Cardiac muscle cell (in vitro differentiated cells and primary cell): ENCODE results near the gene DZIP3. TPM values are rescaled to one million over a fixed set of nuclear protein-coding genes. Genes with fewer than 3 reads are reported as not detected.
"Not testable (repeated sequence)": the region's sequence is repeated elsewhere in the genome, so short reads cannot be mapped to it uniquely, and the experiment has no call there.

Experiments used
- DNase-seq, 2 donors: peaks; one replicate each; pipeline versions ENCODE4 v3.0.0 to v3.0.0-alpha.2; 2010 to 2017; ENCODE audit warnings: low read depth in 1 of 2, low spot score in 1 of 2
- H3K27ac ChIP-seq: fragments of 200-600 bp; sonication (generic); 2 replicates; pipeline ENCODE4 v1.5.1; 2016
- H3K27me3 ChIP-seq: fragments of 200-600 bp; sonication (generic); 2 replicates; pipeline ENCODE4 v1.6.0; 2016; ENCODE audit warnings: control low read depth
- H3K36me3 ChIP-seq: fragments of 200-600 bp; sonication (generic); 2 replicates; pipeline ENCODE4 v1.5.1; 2016; ENCODE audit warnings: control low read depth
- H3K4me1 ChIP-seq: fragments of 200-600 bp; sonication (generic); 2 replicates; pipeline ENCODE4 v1.8.1; 2017; ENCODE audit warnings: low read depth, mild to moderate bottlenecking, mixed run types
- H3K4me3 ChIP-seq: fragments of 200-600 bp; sonication (generic); 2 replicates; pipeline ENCODE4 v1.5.1; 2016; ENCODE audit warnings: mild to moderate bottlenecking
- H3K9me3 ChIP-seq: fragments of 200-600 bp; sonication (generic); 2 replicates; pipeline ENCODE4 v1.5.1; 2017; ENCODE audit warnings: low read depth, mild to moderate bottlenecking, control low read depth
- polyA plus RNA-seq: library from polyadenylated mRNA; unstranded; fragments of >200 nt; fragmentation: Nextera tagmentation; extraction: Ambion mirVana; gene quantifications from 2 replicates; pipeline ENCODE4 v1.2.1, GENCODE V29; 2016
- total RNA-seq: library from RNA; depleted of rRNA; stranded (reverse); fragments of >200 nt; gene quantifications from 2 replicates; pipeline ENCODE4 v1.2.3, GENCODE V29; 2016
- TF ChIP-seq, protein P1 (sequence below): IDR thresholded peaks from 2 replicates; pipeline ENCODE4 v1.5.1; 2012; ENCODE audit warnings: low read depth, mild to moderate bottlenecking, low read length

DZIP3 gene
- total and polyA plus RNA-seq, 2 experiments from 2014 or later: 27.6 to 31.2 TPM

DNA sequence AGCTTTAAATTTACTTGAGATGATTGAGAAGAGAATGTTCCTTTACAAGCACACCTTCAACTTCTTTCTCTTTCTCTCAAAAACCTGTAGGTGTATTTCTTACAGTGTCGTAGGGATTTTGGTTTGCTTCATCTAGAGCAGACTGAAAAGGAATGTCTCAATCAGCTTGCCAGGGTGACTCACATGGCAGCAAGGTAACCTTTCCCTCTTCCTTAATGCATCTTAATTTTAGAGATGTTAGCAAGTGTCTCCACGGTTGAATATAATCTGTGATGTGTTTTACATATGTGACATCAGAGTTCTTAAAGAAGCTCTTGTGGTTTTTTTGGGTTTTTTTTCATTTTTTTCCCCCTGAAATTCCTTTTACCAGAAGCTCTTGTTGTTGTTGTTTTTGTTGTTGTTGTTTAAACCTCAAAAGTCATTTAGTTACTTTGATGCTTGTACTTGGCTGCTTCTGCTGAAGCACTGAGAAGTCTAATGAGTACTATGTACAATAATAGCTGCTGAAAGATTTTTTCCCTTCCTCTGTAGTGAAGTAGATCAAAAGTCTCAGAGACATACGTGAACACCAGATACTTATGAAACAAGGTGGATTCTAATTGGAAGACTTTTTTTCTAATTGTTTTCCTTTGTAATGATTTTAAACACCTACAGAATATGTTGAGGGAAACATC lies 84.6 kb downstream of the DZIP3 start:
- Histone ChIP-seq H3K36me3 (peaks cover 51% of the 10 kb centered on the region), H3K4me1 (no peaks in the 10 kb centered on the region), H3K4me3 (no peak overlapping the region), H3K27ac (no peak overlapping the region), H3K9me3 (no peaks in the 10 kb centered on the region), H3K27me3 (no peaks in the 10 kb centered on the region)
- TF ChIP-seq, protein P1, sequence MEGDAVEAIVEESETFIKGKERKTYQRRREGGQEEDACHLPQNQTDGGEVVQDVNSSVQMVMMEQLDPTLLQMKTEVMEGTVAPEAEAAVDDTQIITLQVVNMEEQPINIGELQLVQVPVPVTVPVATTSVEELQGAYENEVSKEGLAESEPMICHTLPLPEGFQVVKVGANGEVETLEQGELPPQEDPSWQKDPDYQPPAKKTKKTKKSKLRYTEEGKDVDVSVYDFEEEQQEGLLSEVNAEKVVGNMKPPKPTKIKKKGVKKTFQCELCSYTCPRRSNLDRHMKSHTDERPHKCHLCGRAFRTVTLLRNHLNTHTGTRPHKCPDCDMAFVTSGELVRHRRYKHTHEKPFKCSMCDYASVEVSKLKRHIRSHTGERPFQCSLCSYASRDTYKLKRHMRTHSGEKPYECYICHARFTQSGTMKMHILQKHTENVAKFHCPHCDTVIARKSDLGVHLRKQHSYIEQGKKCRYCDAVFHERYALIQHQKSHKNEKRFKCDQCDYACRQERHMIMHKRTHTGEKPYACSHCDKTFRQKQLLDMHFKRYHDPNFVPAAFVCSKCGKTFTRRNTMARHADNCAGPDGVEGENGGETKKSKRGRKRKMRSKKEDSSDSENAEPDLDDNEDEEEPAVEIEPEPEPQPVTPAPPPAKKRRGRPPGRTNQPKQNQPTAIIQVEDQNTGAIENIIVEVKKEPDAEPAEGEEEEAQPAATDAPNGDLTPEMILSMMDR: no peak
- DNase-seq: no peak

DNA sequence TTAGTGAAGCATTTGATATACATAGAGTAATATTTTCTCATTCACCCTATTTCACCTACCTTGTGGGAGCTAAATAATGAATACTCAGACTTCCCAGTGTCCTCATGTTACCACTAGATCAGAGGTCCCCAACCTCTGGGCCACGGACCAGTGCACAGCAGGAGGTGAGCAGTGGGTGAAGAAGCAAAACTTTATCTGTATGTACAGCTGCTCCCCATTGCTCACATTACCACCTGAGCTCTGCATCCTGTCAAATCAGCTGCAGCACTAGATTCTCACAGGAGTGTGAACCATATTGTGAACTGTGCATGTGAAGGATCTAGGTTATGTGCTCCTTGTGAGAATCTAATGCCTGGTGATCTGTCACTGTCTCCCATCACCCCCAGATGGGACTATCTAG lies 88.3 kb downstream of the DZIP3 start:
- no peak for DNase-seq
- Histone ChIP-seq H3K36me3 (peaks cover 28% of the 10 kb centered on the region), H3K27me3 (no peaks in the 10 kb centered on the region), H3K27ac (no peak overlapping the region), H3K9me3 (no peaks in the 10 kb centered on the region), H3K4me3 (no peak overlapping the region), H3K4me1 (no peaks in the 10 kb centered on the region)
- TF ChIP-seq, protein P1: no peak

DNA sequence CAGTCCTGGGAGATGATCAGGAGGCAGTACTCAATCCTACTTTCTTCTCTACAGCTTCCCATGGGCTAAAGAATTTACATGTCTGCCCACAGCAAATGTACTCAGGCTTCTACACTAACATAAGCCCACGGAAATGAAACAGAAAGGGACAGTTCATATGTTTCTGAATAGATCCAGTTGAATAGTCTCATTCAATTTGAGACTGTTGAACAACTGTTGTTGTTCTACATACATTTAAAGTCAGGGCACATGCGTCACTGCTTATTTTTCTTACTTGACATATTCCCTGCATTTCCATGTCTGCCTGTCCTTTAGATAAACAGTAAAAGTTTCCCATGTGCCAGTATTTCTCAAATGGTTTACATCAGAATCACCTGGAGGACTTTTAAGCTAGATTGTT lies 102.8 kb downstream of the DZIP3 start:
- H3K9me3 ChIP-seq, DNase-seq, H3K4me1 ChIP-seq, H3K27ac ChIP-seq, H3K27me3 ChIP-seq, H3K4me3 ChIP-seq: not testable (repeated sequence)
- H3K36me3 ChIP-seq: peaks cover 46% of the 10 kb centered on the region

DNA sequence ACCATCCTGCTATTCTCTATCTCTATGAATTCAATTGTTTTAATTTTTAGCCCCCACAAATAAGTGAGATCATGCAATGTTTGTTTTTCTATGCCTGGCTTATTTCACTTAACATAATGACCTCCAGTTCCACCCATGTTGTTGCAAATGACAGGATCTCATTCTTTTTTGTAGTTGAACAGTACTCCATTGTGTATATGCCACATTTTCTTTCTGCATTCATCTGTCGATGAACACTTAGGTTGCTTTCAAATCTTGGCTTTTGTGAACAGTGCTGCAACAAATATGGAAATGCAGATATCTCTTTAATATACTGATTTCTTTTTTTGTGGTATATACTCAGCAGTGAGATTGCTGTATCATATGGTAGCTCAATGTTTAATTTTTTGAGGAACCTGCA lies 108.9 kb downstream of the DZIP3 start:
- TF ChIP-seq, protein P1: no peak
- no peak overlapping the region for H3K27ac ChIP-seq

DNA sequence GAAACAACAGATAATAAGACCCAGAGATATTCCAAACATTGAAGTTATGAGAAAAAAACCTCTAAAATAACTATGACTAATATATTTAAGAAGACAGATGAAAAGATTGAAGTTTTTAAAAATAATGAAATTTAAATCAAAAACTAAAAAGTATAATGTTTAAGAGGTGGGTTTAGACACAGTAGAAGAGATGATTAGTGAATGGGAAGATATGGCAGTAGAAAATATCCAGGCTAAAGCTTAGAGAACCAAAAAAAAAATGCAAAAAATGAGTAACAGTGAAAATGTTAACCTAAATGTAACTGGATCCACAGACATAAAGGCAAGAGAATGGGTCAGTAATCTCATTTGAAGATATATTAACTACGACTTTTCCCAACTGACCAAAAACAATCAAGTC lies 115.5 kb downstream of the DZIP3 start:
- no peaks in the 10 kb centered on the region for H3K36me3 ChIP-seq
- no peaks in the 10 kb centered on the region for H3K4me1 ChIP-seq
- no peaks in the 10 kb centered on the region for H3K27me3 ChIP-seq
- TF ChIP-seq, protein P1: no peak
- H3K4me3 ChIP-seq: no peak overlapping the region
- H3K9me3 ChIP-seq: no peaks in the 10 kb centered on the region
- no peak for DNase-seq
- no peak overlapping the region for H3K27ac ChIP-seq

More for the DNA sequence above, 108.9 kb downstream of the DZIP3 start:
- no peak for DNase-seq
- Histone ChIP-seq H3K9me3 (no peaks in the 10 kb centered on the region), H3K27me3 (no peaks in the 10 kb centered on the region), H3K4me1 (no peaks in the 10 kb centered on the region), H3K4me3 (no peak overlapping the region), H3K36me3 (peaks cover 6% of the 10 kb centered on the region)

DNA sequence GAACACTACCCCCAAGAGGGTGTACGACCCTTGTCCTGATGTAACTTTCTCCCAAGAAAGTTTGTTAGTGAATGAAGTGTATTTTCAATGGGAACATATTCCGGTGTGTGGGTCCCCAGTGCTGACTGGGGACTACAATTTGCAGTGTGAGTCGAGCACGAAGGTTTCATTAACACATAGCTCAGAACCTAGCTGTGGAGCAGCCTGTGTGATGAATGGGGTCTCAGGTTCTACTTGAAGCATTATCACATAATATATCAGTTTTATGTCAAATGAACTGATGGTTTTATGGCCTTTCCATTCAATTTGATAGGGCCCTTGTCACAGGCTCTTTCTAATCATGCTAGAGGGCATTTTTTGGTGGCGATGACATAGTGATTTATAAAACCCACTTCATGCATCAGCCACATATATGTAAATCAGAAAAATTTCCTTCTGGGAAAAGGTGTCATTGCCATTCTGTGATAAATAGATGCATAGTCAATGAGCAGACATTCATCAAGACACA lies 123.5 kb downstream of the DZIP3 start:
- no peaks in the 10 kb centered on the region for H3K9me3 ChIP-seq
- H3K4me3 ChIP-seq: no peak overlapping the region
- H3K27me3 ChIP-seq: no peaks in the 10 kb centered on the region
- H3K4me1 ChIP-seq: no peaks in the 10 kb centered on the region
- H3K27ac ChIP-seq: no peak overlapping the region
- TF ChIP-seq, protein P1: no peak
- no peak for DNase-seq
- H3K36me3 ChIP-seq: no peaks in the 10 kb centered on the region
